HFF-Myc (cell line): ENCODE data around the gene TAAR2.
"Not testable (repeated sequence)": the region's sequence is repeated elsewhere in the genome, so short reads cannot be mapped to it uniquely, and the experiment has no call there.

Source experiments
- DNase-seq: peaks from one replicate; pipeline ENCODE4 v3.0.0-alpha.2; 2011; ENCODE audit warnings: low read depth; ENCODE audit errors: extremely low read depth
- H3K4me3 ChIP-seq: replicated peaks from 2 replicates; pipeline ENCODE4 v1.5.1; 2011; ENCODE audit warnings: low read depth, mild to moderate bottlenecking, control low read depth, low read length
- TF ChIP-seq, protein P1 (sequence below): IDR thresholded peaks from 2 replicates; pipeline ENCODE4 v1.5.1; 2012; ENCODE audit warnings: mild to moderate bottlenecking, low read depth, low read length, control low read depth; ENCODE audit errors: missing control alignments

The TAAR2 gene

GRCh38 chr6:132614554-132614953 is 9.5 kb downstream of the TAAR2 start:
- TF ChIP-seq, protein P1, sequence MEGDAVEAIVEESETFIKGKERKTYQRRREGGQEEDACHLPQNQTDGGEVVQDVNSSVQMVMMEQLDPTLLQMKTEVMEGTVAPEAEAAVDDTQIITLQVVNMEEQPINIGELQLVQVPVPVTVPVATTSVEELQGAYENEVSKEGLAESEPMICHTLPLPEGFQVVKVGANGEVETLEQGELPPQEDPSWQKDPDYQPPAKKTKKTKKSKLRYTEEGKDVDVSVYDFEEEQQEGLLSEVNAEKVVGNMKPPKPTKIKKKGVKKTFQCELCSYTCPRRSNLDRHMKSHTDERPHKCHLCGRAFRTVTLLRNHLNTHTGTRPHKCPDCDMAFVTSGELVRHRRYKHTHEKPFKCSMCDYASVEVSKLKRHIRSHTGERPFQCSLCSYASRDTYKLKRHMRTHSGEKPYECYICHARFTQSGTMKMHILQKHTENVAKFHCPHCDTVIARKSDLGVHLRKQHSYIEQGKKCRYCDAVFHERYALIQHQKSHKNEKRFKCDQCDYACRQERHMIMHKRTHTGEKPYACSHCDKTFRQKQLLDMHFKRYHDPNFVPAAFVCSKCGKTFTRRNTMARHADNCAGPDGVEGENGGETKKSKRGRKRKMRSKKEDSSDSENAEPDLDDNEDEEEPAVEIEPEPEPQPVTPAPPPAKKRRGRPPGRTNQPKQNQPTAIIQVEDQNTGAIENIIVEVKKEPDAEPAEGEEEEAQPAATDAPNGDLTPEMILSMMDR = no peak
- no peak overlapping the region for H3K4me3 ChIP-seq
- no peak for DNase-seq

- TF ChIP-seq, protein P1 = no peak
- H3K4me3 ChIP-seq = no peak overlapping the region
- no peak for DNase-seq
These were observed 11.5 kb downstream of the TAAR2 start for GRCh38 chr6:132612449-132613108.

DNA sequence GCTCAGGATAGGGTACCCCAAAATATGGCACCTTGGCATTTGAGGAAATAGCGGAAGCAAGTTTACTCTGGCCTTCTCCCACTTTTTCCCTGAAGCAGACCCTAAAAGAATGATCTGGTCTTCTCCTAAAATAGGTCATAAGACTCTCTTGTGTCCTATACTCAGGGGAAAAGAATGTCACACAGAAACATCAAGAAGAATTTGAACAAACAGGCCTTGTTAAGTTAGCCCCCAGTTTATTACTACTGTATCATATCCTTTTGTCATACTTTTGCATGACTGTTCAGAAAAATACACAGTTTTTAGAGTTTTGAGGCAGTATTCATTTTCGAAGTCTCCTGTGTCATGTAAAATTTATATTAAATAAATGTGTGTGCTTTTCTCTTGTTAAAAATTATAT is 12.5 kb downstream of the TAAR2 start:
- DNase-seq = no peak
- TF ChIP-seq, protein P1 = no peak

GRCh38 chr6:132607544-132608233 is 16.4 kb downstream of the TAAR2 start:
- no peak for DNase-seq
- TF ChIP-seq, protein P1 = no peak
- H3K4me3 ChIP-seq = no peak overlapping the region

More for the DNA sequence above, 12.5 kb downstream of the TAAR2 start:
- no peak overlapping the region for H3K4me3 ChIP-seq

DNA sequence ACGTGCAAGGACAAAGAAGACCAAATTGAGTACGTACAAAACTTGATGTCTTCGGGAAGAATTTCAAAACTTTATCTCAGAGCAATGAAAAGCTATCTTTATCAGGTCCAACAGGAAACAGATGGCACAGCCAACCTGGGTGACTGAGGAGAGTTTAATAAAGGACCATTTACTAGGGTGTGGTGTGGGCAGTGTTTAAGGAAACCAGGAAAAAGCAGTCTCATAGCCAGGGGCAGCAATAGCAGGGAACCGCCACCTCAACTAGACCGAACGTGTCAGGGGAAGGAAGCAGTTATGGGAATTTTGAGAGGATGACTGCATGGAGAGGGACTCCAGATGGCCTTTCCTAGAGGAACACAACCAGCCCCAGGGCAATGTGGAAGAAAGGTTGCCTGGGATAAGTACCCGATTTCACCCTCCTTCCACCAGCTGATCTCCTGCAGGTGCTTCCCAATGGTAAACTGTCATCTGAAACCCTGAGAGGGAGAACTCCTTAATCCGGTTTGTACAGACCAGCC is 19.4 kb downstream of the TAAR2 start:
- TF ChIP-seq, protein P1 = no peak
- no peak for DNase-seq
- H3K4me3 ChIP-seq = no peak overlapping the region

DNA sequence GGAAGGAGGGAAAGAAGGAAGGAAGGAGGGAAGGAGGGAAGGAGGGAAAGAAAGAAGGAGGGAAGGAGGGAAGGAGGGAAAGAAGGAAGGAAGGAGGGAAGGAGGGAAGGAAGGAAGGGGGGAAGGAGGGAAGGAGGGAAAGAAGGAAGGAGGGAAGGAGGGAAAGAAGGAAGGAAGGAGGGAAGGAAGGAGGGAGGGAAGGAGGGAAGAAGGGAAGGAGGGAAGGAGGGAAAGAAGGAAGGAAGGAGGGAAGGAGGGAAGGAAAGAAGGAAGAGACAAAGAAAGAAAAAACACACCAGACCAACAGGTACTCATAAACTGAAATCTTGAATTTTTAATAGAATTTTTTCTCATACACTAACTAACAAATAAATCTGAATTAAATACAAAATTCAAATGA is 23.2 kb downstream of the TAAR2 start:
- not testable (repeated sequence) for DNase-seq, H3K4me3 ChIP-seq

DNA sequence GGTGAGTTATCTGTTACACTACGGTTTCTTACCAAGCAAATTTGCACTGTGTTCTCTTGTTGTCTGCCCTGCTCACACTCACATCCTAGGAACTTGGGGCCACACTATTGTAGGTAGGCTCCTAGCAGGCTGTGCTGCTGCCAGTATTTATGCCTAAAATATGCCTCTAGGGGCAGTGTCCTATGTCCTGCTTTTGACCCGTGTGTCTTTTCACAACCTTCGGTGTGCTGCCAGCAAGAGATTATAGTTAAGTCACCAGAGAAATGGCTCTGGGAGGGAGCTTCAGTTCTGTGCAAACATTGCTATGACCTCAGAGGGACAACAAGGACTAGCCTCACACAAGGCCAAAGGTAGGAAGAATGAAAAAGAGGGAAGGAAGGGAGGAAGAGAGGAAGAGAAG is 25.6 kb downstream of the TAAR2 start:
- H3K4me3 ChIP-seq = no peak overlapping the region
- DNase-seq = no peak
- TF ChIP-seq, protein P1 = peak; percentile 41
